Adrenal gland (tissue), 12 donors: ENCODE results near the gene AGO3. TPM values are rescaled to one million over a fixed set of nuclear protein-coding genes. Genes with fewer than 3 reads are reported as not detected.

ENCODE experiments used
- DNase-seq, 7 donors: peaks; one replicate each; pipeline ENCODE4 v3.0.0-alpha.2; 2019 to 2020
- H3K27ac ChIP-seq, 5 donors: fragments of 200-600 bp; sonication (generic) in 4 of 5; 1 replicate in 3 of 5; 2 replicates in 2 of 5; pipeline versions ENCODE4 v1.5.1 to v1.8.0; 2016 to 2020; ENCODE audit warnings: mild to moderate bottlenecking in 1 of 5
- H3K27me3 ChIP-seq: fragments of 200-600 bp; 2 replicates; pipeline ENCODE4 v1.8.0; 2021
- H3K36me3 ChIP-seq, 2 donors: fragments of 200-600 bp; replicated peaks in 1 of 2; 1 replicate in 1 of 2; 2 replicates in 1 of 2; pipeline versions ENCODE4 v1.5.1 to v1.8.0; 2018 to 2022
- H3K4me1 ChIP-seq, 2 donors: fragments of 200-600 bp; replicated peaks in 1 of 2; 1 replicate in 1 of 2; 2 replicates in 1 of 2; pipeline versions ENCODE4 v1.5.1 to v1.8.0; 2018 to 2021
- H3K4me3 ChIP-seq, 4 donors: fragments of 200-600 bp; sonication (generic) in 3 of 4; one replicate each; pipeline ENCODE4 v1.5.1; 2016 to 2018
- H3K9me3 ChIP-seq, 3 donors: fragments of 200-600 bp; sonication (generic) in 1 of 3; replicated peaks in 1 of 3; 1 replicate in 2 of 3; 2 replicates in 1 of 3; pipeline versions ENCODE4 v1.5.1 to v1.8.0; 2016 to 2021
- POLR2A ChIP-seq, 2 donors: fragments of 450-650 bp; IDR thresholded peaks; one replicate each; pipeline ENCODE4 v1.6.1; 2017; ENCODE audit warnings: antibody characterized with exemption in 2 of 2, mild to moderate bottlenecking in 2 of 2, moderate library complexity in 1 of 2
- WGBS, 4 donors: extraction: QIAGEN DNeasy Blood & Tissue Kit in 2 of 4; methylation state at CpG; one replicate each; pipeline versions ENCODE4 v1.1.5 to v1.1.7; 2013 to 2017; 5-methylcytosine and 5-hydroxymethylcytosine counted together
- intact Hi-C, 2 donors: fragments of 100-400 bp; cut with DNase I; formaldehyde crosslinking; loops; one replicate each; pipeline versions ENCODE4 v1.14.1 to v1.15.0; 2022 to 2023
- polyA plus RNA-seq, 3 donors: library from polyadenylated mRNA; stranded (reverse); fragments of 200-250 nt in 2 of 3; fragments of 350-450 nt in 1 of 3; fragmentation: Illumina TruSeq in 1 of 3; extraction: RNeasy Lipid Tissue Mini Kit (QIAGEN cat#74804) in 1 of 3; gene quantifications; one replicate each; pipeline ENCODE4 v1.2.3, GENCODE V29; 2013 to 2014
- total RNA-seq, 9 donors: library from RNA; depleted of rRNA in 4 of 9; stranded (reverse); fragments of >200 nt in 4 of 9; fragments of 120-200 nt in 1 of 9; fragmentation: NEBNext Ultra II Directional in 1 of 9; extraction: Animal tissue kit (Norgen Biotek cat#: 25700) in 1 of 9; gene quantifications; one replicate each; pipeline versions ENCODE4 v1.1.0 to v1.2.4, GENCODE V29; 2013 to 2023
- TF ChIP-seq, protein P1 (sequence below), 6 experiments: fragments of 450-650 bp in 4 of 6; fragments of 200-600 bp in 2 of 6; sonication (generic) in 1 of 6; IDR thresholded peaks; 1 replicate in 5 of 6; 2 replicates in 1 of 6; pipeline versions ENCODE4 v1.5.1 to v1.8.0; 2016 to 2021; ENCODE audit warnings: antibody characterized with exemption in 6 of 6, mild to moderate bottlenecking in 2 of 6, moderate library complexity in 1 of 6
- donor health status: healthy with polysubstance abuse.
- donor health status: Bipolar disorder and iron deficiency.
- donor health status: DM: yes; HTN: yes; CAD: no.
- donor health status: DM: no; HTN: no; CAD: no.
- donor health status: DM: no; HTN: no; CAD: no.
- donor health status: DM: yes; HTN: yes; CAD: no.

Gene AGO3
- total and polyA plus RNA-seq, 12 donors = 3.7 to 32.2 (median 20.8) TPM

DNA sequence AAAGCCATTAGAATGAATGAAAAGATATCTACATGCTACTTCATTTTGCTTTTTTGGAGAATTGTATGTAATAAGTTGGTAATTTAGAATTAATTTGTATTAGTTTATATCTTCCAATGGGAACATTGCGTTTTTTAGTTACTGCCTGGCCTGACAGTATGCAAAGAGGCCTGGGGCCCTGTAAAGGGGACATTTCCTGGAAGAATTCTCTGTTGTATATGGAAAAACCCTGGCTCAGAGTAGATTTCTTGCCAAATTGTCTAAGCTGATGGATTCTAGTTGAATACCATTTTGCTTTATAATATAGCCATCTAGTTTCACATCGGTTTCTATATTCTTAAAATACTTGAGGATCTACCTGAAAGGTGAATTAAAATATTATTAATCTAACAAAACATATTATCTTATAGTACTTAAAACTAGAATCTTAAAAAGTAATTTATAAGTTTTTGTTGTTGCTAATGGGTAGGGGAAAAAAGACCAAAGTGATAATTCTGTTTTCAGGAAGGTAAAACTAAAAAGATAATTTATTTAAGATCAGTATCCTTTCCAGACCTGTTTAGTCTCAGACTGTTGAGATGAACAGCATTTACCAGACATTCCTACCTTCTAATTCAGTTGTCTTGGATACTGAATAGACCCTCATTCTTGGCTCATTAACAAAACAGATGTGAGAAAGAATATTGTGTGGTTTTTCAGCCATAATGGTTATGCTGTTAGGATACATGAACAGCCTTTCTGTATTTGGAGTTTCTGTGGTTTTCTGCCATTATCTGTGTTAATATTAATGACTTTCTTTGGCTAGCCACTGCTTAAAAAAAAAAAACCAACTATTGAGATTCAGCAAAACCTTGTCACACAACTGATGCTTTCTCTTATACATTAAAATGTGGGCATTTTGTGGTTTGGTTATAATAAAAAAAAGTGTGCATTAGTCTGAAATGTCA is 4.8 kb downstream of the AGO3 start:
- no peak for DNase-seq
- no peaks in the 10 kb centered on the region for H3K27me3 ChIP-seq
- 63 to 70% (median 66%) methylated on average over 2 of the region's 2 CpGs for WGBS, 4 donors
- H3K36me3 ChIP-seq = no peaks in the 10 kb centered on the region
- H3K9me3 ChIP-seq = no peaks in the 10 kb centered on the region
- TF ChIP-seq, protein P1, sequence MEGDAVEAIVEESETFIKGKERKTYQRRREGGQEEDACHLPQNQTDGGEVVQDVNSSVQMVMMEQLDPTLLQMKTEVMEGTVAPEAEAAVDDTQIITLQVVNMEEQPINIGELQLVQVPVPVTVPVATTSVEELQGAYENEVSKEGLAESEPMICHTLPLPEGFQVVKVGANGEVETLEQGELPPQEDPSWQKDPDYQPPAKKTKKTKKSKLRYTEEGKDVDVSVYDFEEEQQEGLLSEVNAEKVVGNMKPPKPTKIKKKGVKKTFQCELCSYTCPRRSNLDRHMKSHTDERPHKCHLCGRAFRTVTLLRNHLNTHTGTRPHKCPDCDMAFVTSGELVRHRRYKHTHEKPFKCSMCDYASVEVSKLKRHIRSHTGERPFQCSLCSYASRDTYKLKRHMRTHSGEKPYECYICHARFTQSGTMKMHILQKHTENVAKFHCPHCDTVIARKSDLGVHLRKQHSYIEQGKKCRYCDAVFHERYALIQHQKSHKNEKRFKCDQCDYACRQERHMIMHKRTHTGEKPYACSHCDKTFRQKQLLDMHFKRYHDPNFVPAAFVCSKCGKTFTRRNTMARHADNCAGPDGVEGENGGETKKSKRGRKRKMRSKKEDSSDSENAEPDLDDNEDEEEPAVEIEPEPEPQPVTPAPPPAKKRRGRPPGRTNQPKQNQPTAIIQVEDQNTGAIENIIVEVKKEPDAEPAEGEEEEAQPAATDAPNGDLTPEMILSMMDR (IDR thresholded peaks at IDR 0.05) = no peak
- TF ChIP-seq POLR2A (IDR thresholded peaks at IDR 0.05) = no peak
- no peak overlapping the region for H3K4me3 ChIP-seq
- peak overlapping the region in 1 of 5 donors; percentile 22 for H3K27ac ChIP-seq
- intact Hi-C loops = no loop called here
- H3K4me1 ChIP-seq = peaks cover 7 to 32% of the 10 kb centered on the region in 2 donors

DNA sequence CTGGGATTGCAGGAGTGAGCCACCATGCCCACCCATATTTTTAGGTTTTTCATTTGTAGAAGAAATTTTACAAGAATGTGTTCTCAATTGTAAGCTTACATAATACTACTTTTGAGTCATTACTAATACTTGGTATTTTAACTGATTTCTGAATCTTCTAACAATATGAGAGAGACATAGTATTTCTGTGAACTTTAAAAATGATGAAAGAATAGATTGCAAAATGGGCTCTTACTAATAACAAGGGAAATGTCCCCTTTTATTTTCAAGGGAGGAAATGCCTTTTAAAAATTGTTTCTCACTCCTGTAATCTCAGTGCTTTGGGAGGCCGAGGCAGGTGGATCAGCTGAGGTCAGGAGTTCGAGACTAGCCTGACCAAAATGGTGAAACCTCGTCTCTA is 5.9 kb downstream of the AGO3 start:
- Histone ChIP-seq H3K27me3 (no peaks in the 10 kb centered on the region), H3K4me1 (peaks cover 3 to 41% of the 10 kb centered on the region in 2 donors), H3K9me3 (no peaks in the 10 kb centered on the region), H3K4me3 (no peak overlapping the region), H3K36me3 (no peaks in the 10 kb centered on the region), H3K27ac (peak overlapping the region in 1 of 5 donors; percentile 22)
- WGBS, 4 donors = 84 to 96% (median 90%) methylated on average over 3 of the region's 3 CpGs
- no peak for TF ChIP-seq POLR2A (IDR thresholded peaks at IDR 0.05)
- TF ChIP-seq, protein P1 (IDR thresholded peaks at IDR 0.05) = no peak
- intact Hi-C loops = no loop called here
- DNase-seq = no peak

DNA sequence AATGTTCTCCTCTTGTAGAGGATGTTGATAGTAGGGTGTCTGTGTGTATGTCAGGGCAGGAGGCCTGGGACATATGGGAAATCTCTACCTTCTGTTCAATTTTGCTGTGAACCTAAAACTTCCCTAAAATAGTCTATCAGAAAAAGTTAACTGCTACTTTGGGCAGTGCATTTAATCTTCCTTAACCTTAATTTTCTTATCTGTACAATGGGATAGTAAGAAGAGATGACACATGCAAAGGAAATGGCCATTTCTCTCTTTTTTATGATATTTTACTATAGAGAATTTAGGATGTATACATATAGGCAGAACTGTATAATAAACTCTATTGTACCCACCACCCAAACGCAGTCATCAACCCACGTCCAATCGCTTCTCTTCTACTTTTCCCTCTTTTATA is 8.6 kb downstream of the AGO3 start:
- H3K27ac ChIP-seq = no peak overlapping the region
- H3K4me1 ChIP-seq = peaks cover 0 to 37% of the 10 kb centered on the region in 2 donors
- intact Hi-C loops = no loop called here
- no peaks in the 10 kb centered on the region for H3K36me3 ChIP-seq
- no peak overlapping the region for H3K4me3 ChIP-seq
- no peaks in the 10 kb centered on the region for H3K9me3 ChIP-seq
- H3K27me3 ChIP-seq = no peaks in the 10 kb centered on the region
- TF ChIP-seq, protein P1 (IDR thresholded peaks at IDR 0.05) = no peak
- no peak for TF ChIP-seq POLR2A (IDR thresholded peaks at IDR 0.05)
- WGBS, 4 donors = 96 to 99% (median 98%) methylated on average over 3 of the region's 3 CpGs
- no peak for DNase-seq

DNA sequence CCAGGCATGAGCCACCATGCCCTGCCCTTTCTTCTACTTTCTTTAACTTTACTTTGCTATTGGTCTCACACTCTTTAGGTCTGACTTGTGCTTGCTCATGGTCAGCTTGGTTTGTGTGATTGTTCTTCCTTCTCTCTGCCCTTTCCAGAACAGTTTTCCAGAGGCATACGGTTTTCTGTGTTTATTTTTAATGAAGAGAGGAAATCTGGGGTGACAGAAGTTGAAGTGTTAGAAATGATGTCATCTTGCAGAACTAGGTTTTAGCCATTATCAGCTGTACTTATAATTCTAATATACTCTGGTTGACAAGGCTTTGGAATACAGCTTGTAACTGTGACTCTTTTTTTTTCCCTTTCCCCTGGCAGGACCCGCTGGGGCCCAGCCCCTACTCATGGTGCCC is 14.4 kb downstream of the AGO3 start:
- Histone ChIP-seq H3K27me3 (no peaks in the 10 kb centered on the region), H3K4me1 (peaks cover 0 to 35% of the 10 kb centered on the region in 2 donors), H3K27ac (no peak overlapping the region), H3K9me3 (no peaks in the 10 kb centered on the region), H3K4me3 (no peak overlapping the region), H3K36me3 (no peaks in the 10 kb centered on the region)
- DNase-seq = no peak
- intact Hi-C loops = no loop called here
- TF ChIP-seq, protein P1 (IDR thresholded peaks at IDR 0.05) = no peak
- no peak for TF ChIP-seq POLR2A (IDR thresholded peaks at IDR 0.05)
- 48 to 65% (median 54%) methylated on average over 2 of the region's 2 CpGs for WGBS, 4 donors
